HG03558 (cell line): ENCODE measurements around the gene RFPL3.
"Not testable (repeated sequence)": the region's sequence is repeated elsewhere in the genome, so short reads cannot be mapped to it uniquely, and the experiment has no call there.

ENCODE experiments used
- ATAC-seq: cut with Tn5 transposase; IDR thresholded peaks from one replicate; pipeline ENCODE4 v1.9.1; 2021; ENCODE audit warnings: moderate number of reproducible peaks; ENCODE audit not compliant: unreplicated experiment; ENCODE audit errors: extremely low read depth

RFPL3 gene

DNA sequence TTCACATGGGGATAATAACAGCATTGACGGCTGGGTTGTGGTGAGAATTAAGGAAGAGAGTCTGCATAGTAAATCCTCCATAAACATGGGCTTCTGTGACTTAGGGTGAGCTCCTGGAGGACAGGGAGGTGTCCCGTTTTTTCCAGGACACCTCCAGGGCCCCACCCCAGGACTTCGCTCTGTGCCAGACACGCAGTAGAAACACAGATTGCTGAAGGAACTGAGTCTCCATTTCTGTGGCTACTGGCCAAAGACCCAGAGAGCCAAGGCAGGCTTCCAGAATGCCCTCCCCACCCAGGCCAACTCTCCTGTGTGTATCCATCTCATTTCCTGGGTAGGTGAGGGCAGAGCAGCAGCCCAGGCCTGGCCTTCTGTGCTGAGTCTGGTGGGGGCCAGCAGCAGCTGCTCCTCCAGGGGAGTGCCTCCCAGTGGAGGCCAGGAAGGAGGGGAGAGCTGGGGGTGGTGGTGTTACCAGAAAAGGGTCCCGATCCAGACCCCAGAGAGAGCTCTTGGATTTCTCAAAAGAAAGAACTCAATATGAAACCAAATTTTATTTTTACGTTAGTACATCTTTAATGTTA is 9.5 kb upstream of the RFPL3 start:
- ATAC-seq, result no peak

- not testable (repeated sequence) for ATAC-seq
These were observed 5.8 kb upstream of the RFPL3 start for GRCh38 chr22:32351875-32352274.

GRCh38 chr22:32352681-32353080 is 5.0 kb upstream of the RFPL3 start:
- no peak for ATAC-seq

DNA sequence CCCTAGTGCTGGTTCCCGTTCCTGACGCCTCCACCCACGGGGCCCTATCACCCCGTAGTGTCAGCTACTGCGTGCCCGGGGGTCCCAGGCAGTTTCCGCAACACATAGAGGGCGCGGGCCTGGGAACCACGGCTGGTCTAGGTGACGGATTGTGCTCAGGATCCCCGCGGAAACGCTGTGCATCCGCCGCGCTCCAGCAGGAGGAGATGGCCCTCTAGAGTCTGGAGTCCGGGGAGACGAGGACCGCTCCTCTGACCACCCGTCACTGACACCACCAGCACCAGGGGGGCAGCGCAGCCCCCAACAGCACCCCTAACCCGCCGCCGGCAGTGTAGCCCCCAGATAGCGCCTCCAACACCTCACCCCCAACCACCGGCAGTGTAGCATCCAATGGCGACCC is 4.4 kb upstream of the RFPL3 start:
- no peak for ATAC-seq

DNA sequence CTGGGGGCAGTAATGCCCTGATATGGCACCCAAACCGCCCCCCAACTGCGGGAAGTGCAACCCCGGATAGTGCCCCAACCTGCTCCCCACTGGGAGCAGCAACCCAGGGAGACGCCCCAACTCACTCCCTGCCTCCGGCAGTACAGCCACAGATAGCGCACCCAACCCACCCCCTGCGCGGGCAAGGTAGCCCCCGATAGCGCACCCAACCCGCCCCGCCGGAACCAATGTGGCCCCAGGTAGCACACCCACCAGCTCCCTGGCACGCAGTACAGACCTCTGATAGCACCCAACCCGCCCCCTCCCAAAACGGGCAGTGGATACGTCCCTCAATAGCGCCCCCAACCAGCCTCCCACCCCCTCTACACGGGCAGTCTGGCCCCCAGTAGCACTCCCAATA is 3.8 kb upstream of the RFPL3 start:
- ATAC-seq, result no peak

GRCh38 chr22:32354360-32355351 is 3.0 kb upstream of the RFPL3 start:
- ATAC-seq, result no peak

DNA sequence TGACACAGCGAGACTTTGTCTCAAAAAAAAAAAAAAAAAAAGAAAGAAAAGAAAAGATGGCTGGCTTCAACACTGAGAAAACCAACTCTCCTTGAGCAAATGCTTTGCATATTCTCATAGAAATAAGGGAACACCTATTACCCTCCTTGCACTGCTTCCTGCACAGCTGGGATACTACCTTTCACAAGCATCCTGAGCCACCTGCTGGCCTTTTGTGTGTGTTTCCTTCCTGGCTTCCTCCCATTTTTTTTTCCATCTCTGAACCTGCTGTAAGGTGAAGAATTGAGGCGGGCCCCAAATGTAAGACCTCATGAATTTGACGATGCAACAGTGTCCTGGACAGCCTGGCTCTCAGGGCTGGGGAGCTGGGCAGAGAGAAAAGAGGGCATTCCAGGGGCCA is 1.9 kb upstream of the RFPL3 start:
- ATAC-seq, result no peak

GRCh38 chr22:32360096-32360495 is 2.4 kb downstream of the RFPL3 start:
- not testable (repeated sequence) for ATAC-seq

DNA sequence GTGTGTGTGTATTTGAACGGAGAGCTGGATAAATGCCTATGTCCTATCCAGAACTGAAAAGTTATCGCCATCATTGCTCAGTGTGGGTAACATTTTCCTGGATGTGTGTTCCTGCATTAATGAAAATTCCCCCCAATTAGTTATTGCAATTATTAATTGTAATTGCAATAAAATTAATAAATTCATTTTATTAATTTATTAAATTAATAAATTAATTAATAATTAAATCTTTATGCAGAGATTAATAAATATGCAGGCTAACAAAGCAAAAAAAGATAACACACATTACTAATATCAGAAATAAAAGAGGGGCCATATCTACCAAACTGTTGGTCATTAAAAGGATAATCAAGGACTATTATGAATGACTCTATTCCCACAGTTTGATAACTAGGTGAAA is 3.6 kb downstream of the RFPL3 start:
- no peak for ATAC-seq

DNA sequence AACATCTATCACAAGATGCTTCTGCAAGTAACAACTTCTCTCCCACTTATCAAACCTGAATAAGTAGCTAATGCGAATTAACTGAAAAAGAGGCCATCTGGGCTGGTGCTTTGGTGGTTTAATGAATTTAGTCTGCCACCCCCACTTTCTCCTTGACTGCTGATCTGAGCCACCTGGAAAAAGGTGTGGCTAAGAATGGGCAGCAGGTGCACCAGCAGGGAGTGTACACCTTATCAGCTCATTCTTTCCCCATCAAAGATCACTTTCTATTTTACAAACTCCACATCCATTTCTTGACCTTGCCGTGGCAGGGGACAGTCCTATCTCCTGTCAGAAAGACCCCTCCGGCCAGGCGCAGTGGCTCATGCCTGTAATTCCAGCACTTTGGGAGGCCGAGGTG is 6.5 kb downstream of the RFPL3 start:
- ATAC-seq, result no peak

DNA sequence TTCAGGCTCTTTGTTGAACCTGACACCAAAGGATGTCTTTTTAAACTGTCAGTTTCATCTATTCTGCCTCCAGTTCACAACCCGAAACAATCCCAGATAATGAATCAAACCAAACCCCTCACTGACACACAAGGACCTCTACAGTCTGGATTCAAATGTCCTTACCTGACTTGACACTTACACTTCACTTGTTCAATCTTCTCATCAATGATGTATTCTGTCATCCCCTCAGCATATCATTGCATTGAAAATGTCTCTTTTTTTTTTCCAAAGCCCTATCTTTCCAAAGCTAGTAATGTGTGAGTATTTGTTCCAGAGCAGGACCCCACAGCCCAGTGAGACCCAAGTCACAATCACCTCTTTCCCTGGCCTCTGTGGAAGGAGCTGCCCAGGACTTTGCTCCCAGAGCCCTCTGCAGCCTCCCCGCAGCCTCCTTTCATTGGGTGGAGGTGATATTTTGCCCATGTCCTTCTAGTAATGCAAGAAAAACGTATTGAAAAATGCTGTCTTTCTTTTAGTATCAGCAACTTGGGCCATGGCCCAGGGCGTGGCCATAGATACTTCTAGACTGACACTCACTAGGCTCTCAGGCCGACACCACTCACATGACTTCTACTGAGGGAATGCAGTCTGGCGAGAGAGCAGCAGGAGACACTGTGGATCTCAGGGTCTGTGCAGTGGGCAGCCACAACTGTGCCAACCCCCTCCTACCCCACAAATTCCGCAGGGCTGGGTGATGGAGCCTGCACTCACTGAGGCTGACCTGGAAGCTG is 18.2 kb downstream of the RFPL3 start:
- no peak for ATAC-seq

- no peak for ATAC-seq
These were observed 19.0 kb downstream of the RFPL3 start for GRCh38 chr22:32376681-32377080.

GRCh38 chr22:32378707-32379272 is 21.1 kb downstream of the RFPL3 start:
- ATAC-seq, result no peak

- ATAC-seq, result no peak
These were observed 23.3 kb downstream of the RFPL3 start for GRCh38 chr22:32380991-32381390.

- ATAC-seq, result no peak
These were observed 28.0 kb downstream of the RFPL3 start for GRCh38 chr22:32385681-32386080.

DNA sequence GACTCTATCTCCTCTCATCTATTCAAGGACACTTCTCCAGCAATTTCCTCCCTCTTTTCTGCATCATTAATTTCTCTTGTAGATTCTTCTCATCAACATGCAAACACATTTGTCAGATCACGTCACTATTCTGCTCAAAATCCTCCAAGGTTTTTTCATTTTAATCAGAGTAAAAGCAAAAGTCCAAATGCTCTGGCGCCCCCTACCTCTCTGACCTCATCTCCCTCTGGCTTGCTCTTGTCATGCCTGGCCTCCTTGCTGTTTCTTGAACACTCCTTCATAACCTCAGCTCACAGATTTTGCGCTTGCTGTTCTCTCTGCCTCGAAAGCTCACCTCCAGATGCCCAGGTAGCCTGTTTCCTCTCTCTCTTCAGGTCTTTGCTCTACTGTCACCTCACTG is 32.0 kb downstream of the RFPL3 start:
- ATAC-seq, result no peak

- no peak for ATAC-seq
These were observed 37.4 kb downstream of the RFPL3 start for GRCh38 chr22:32395107-32395506.

DNA sequence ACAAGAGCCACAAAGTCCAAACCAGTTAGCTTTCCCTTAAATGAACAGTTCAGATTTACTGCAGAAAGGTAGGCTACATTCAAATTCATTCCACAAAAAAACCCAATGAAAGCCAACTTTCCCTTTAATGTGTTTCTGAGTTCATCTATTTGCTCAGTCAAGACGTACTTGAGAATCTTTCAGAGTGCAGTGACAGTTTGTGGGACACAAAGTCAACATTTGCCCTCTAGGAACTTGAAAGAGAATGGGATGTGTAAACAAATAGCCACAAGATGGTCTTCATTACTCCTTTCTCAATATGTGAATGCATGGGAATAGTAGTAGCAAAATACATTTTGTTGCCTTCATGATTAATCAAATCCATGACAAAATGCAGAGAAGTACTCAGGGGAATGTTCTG is 38.6 kb downstream of the RFPL3 start:
- ATAC-seq, result no peak

DNA sequence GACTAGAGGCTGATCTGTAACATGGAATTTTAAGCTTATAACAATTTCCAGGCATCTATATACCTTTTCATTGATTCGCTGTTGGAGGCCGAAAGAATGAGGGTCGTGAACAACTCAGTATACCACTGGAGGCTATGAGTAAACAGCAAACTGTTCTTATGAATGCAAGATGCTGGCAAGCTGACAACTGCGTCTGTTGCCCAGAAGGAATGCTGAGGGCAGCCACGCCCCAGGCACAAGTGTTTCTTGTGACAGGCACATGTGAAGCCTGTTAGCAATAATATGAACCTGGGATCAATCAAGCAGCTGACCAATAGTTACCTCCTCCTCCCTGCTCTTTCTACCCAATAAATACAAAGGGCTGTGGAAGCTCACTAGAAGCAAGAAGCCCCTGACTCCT is 39.1 kb downstream of the RFPL3 start:
- ATAC-seq, result no peak

DNA sequence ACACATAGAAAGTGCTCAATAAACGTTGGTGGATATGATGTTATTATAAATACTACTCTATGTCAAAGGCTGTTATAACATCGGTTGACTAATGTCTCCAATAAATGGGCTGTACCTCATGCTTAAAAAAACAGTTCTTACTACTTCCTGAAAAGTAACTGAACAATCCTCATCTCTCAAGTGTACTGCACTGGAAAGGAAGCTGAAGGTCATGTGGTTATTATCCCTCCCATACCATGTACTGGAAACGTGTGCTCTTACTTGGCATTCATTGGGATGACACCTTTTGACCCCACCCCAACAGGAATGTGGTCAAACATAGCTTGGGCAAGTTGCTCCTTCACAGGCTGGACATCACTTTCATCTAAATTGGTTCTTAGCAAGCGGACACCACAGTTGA is 43.8 kb downstream of the RFPL3 start:
- ATAC-seq, result no peak

- no peak for ATAC-seq
These were observed 46.4 kb downstream of the RFPL3 start for GRCh38 chr22:32404021-32404420.
